Naive thymus-derived CD4-positive, alpha-beta T cell (primary cell): ENCODE results near the gene PERM1. TPM values are rescaled to one million over a fixed set of nuclear protein-coding genes. Genes with fewer than 3 reads are reported as not detected.

Source experiments
- ATAC-seq: fragments of 150-1000 bp; cut with Tn5 transposase; 2 replicates; pipeline ENCODE4 v1.10.0; 2021; ENCODE audit warnings: mild to moderate bottlenecking, moderate library complexity
- CTCF ChIA-PET: fragments of 350-600 bp; sonication (Branson Sonifier 250); formaldehyde crosslinking; loops from one replicate; lab custom pipeline; 2021; ENCODE audit warnings: antibody characterized with exemption; lab: Charles Lee
- POLR2A ChIA-PET: fragments of 350-600 bp; sonication (Branson Sonifier 250); formaldehyde crosslinking; loops from one replicate; lab custom pipeline; 2021; ENCODE audit warnings: antibody characterized with exemption, inconsistent platforms; lab: Charles Lee
- DNase-seq, 9 donors: peaks; one replicate each; pipeline versions ENCODE4 v3.0.0 to v3.0.0-alpha.2; 2020 to 2022; ENCODE audit warnings: mixed read lengths in 1 of 9
- H3K27ac ChIP-seq: one replicate; pipeline ENCODE4 v1.7.0; 2013; ENCODE audit warnings: mild to moderate bottlenecking, low read depth, low read length, moderate library complexity
- H3K27me3 ChIP-seq, 2 donors: one replicate each; pipeline ENCODE4 v1.7.0; 2013; ENCODE audit warnings: low read length in 2 of 2, mild to moderate bottlenecking in 2 of 2, moderate library complexity in 2 of 2; ENCODE audit not compliant: control insufficient read depth in 2 of 2, insufficient read depth in 2 of 2
- H3K36me3 ChIP-seq, 3 experiments: 1 replicate in 2 of 3; 2 replicates in 1 of 3; pipeline ENCODE4 v1.7.0; 2013; ENCODE audit warnings: low read length in 3 of 3, mild to moderate bottlenecking in 3 of 3, moderate library complexity in 1 of 3; ENCODE audit not compliant: insufficient read depth in 3 of 3, control insufficient read depth in 2 of 3
- H3K4me1 ChIP-seq, 2 donors: one replicate each; pipeline ENCODE4 v1.7.0; 2013; ENCODE audit warnings: low read length in 2 of 2, mild to moderate bottlenecking in 2 of 2, moderate library complexity in 1 of 2; ENCODE audit not compliant: control insufficient read depth in 2 of 2, insufficient read depth in 2 of 2
- H3K4me3 ChIP-seq: 2 replicates; pipeline ENCODE4 v1.7.0; 2013; ENCODE audit warnings: mild to moderate bottlenecking, low read length
- H3K9me3 ChIP-seq, 3 experiments: 1 replicate in 2 of 3; 2 replicates in 1 of 3; pipeline ENCODE4 v1.7.0; 2013; ENCODE audit warnings: low read length in 3 of 3; ENCODE audit not compliant: control insufficient read depth in 2 of 3
- H3K27ac Mint-ChIP-seq, 9 donors: one replicate each; pipeline ENCODE4 v1.8.0; 2020 to 2022; ENCODE audit warnings: mixed read lengths in 9 of 9, mild to moderate bottlenecking in 8 of 9, moderate library complexity in 5 of 9, inconsistent platforms in 2 of 9
- H3K27me3 Mint-ChIP-seq, 5 donors: one replicate each; pipeline ENCODE4 v1.8.0; 2021 to 2022; ENCODE audit warnings: mixed read lengths in 5 of 5, mild to moderate bottlenecking in 1 of 5
- H3K36me3 Mint-ChIP-seq, 5 donors: one replicate each; pipeline ENCODE4 v1.8.0; 2020 to 2022; ENCODE audit warnings: mixed read lengths in 5 of 5, mild to moderate bottlenecking in 3 of 5, inconsistent platforms in 1 of 5
- H3K4me1 Mint-ChIP-seq, 7 donors: one replicate each; pipeline ENCODE4 v1.8.0; 2020 to 2022; ENCODE audit warnings: mixed read lengths in 7 of 7, mild to moderate bottlenecking in 3 of 7, inconsistent platforms in 1 of 7
- H3K4me3 Mint-ChIP-seq, 10 donors: one replicate each; pipeline ENCODE4 v1.8.0; 2020 to 2022; ENCODE audit warnings: mild to moderate bottlenecking in 10 of 10, mixed read lengths in 10 of 10, moderate library complexity in 6 of 10, inconsistent platforms in 2 of 10
- H3K9me3 Mint-ChIP-seq, 11 donors: one replicate each; pipeline ENCODE4 v1.8.0; 2020 to 2022; ENCODE audit warnings: mixed read lengths in 11 of 11, mild to moderate bottlenecking in 4 of 11, inconsistent platforms in 1 of 11, moderate library complexity in 1 of 11
- intact Hi-C, 2 donors: fragments of 100-400 bp; cut with micrococcal nuclease; formaldehyde crosslinking; loops; one replicate each; pipeline ENCODE4 v1.15.1; 2023
- polyA plus RNA-seq, 2 donors: library from polyadenylated mRNA; unstranded; fragments of 300-500 nt; fragmentation: Illumina TruSeq; gene quantifications; one replicate each; pipeline ENCODE4 v1.2.3, GENCODE V29; 2021
- total RNA-seq, 6 experiments: library from RNA in 5 of 6; stranded (reverse) in 5 of 6; gene quantifications; 1 replicate in 5 of 6; 2 replicates in 1 of 6; pipeline ENCODE4 v1.2.3 and lab custom pipeline; 2021 to 2026

PERM1 gene
- total and polyA plus RNA-seq, 7 experiments from 2014 or later: not detected

DNA sequence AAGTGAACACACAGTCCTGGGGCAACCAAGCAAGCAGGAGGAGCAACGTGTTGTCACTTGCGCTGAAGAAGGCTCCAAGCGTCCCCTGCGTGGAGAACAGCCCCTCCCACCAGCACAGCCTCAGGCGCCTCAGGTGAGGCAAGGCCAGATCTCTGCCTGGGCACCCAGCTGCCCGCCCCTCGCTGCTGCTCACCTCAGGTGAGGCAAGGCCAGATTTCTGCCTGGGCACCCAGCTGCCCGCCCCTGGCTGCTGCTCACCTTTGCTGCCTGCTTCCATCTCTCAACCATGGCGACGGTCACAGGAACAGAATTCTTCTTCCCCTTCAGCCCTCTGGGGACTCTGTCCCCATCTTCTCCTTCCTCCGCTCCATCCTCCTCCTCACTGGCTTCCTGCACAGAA lies 25.3 kb downstream of the PERM1 start:
- no peak overlapping the region for H3K27ac Mint-ChIP-seq
- DNase-seq (no peak), ATAC-seq (no peak)
- H3K36me3 Mint-ChIP-seq: peaks cover 9 to 25% (median 10%) of the 10 kb centered on the region in 5 donors
- H3K36me3 ChIP-seq: peaks cover 0 to 60% (median 25%) of the 10 kb centered on the region in 3 experiments
- intact Hi-C loops: no loop called here
- H3K4me3 ChIP-seq: no peak overlapping the region
- ChIA-PET CTCF (no interaction called here), POLR2A (no interaction called here)
- no peaks in the 10 kb centered on the region for H3K9me3 Mint-ChIP-seq
- peaks cover 0 to 2% (median 0%) of the 10 kb centered on the region in 5 donors for H3K27me3 Mint-ChIP-seq
- peaks cover 8 to 12% of the 10 kb centered on the region in 2 donors for H3K4me1 ChIP-seq
- peaks cover 12 to 26% (median 21%) of the 10 kb centered on the region in 7 donors for H3K4me1 Mint-ChIP-seq
- no peaks in the 10 kb centered on the region for H3K9me3 ChIP-seq
- no peak overlapping the region for H3K27ac ChIP-seq
- no peaks in the 10 kb centered on the region for H3K27me3 ChIP-seq
- H3K4me3 Mint-ChIP-seq: peak overlapping the region in 4 of 10 donors; percentile 13 to 89 (median 34)

DNA sequence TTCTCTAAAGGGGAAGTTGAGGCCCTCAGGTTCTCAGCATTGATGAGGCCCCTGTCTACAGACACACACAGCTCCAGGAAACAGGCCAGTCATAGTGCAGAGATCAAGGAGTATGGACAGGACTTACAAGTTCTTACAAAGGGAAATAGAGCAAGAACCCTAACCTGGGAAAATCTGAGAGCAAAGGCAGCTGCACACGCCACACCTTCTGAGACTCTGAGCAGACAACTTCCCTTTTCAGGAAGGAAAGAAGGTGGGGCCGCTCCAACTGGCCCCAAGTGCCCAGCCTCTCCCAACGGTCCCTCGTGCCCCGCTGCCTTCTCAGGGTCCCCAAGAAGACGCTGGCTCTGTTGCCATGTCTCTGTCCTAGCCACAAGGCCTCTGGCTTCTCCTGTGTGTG lies 26.4 kb downstream of the PERM1 start:
- Histone ChIP-seq H3K27ac (no peak overlapping the region), H3K36me3 (peaks cover 0 to 72% (median 27%) of the 10 kb centered on the region in 3 experiments), H3K27me3 (no peaks in the 10 kb centered on the region), H3K9me3 (no peaks in the 10 kb centered on the region), H3K4me3 (no peak overlapping the region), H3K4me1 (peaks cover 8 to 12% of the 10 kb centered on the region in 2 donors)
- peaks cover 0 to 2% (median 0%) of the 10 kb centered on the region in 5 donors for H3K27me3 Mint-ChIP-seq
- H3K4me1 Mint-ChIP-seq: peaks cover 14 to 26% (median 20%) of the 10 kb centered on the region in 7 donors
- no peaks in the 10 kb centered on the region for H3K9me3 Mint-ChIP-seq
- peak overlapping the region in 1 of 10 donors; percentile 34 for H3K4me3 Mint-ChIP-seq
- DNase-seq (no peak), ATAC-seq (no peak)
- CTCF ChIA-PET: no interaction called here
- peaks cover 10 to 32% (median 14%) of the 10 kb centered on the region in 5 donors for H3K36me3 Mint-ChIP-seq
- H3K27ac Mint-ChIP-seq: no peak overlapping the region
- intact Hi-C loops: no loop called here
- POLR2A ChIA-PET: interaction anchor here (0.6 kb wide), 1 partner anchor 15 kb away, joined by 3 read pairs; no protein-coding TSS in a partner anchor

DNA sequence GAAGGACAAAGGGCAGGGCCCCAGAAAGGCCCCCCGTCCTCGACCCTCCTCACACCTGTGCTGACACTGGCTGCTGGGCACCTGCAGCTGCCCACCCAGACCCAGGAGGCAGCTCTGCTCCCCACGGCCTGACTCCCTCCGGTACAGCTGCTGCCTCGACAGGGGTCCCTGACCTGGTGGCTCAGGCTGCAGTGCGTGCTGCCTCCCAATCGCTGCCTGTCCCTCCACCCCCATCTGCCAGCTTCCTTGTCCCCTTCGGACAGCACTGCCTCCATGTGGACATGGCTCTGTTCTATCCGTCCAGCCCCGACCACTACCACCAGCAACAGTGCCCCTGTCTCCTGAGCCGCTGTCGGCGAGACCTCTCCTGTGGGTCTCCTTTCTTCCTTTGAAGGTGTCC lies 27.0 kb downstream of the PERM1 start:
- no peak overlapping the region for H3K4me3 ChIP-seq
- H3K4me1 ChIP-seq: peaks cover 8 to 12% of the 10 kb centered on the region in 2 donors
- peaks cover 0 to 77% (median 32%) of the 10 kb centered on the region in 3 experiments for H3K36me3 ChIP-seq
- Mint-ChIP-seq H3K27ac (no peak overlapping the region), H3K27me3 (no peaks in the 10 kb centered on the region), H3K4me3 (no peak overlapping the region), H3K9me3 (no peaks in the 10 kb centered on the region), H3K4me1 (peaks cover 13 to 26% (median 20%) of the 10 kb centered on the region in 7 donors), H3K36me3 (peaks cover 10 to 38% (median 17%) of the 10 kb centered on the region in 5 donors)
- H3K27ac ChIP-seq: no peak overlapping the region
- no peak for DNase-seq
- POLR2A ChIA-PET: interaction anchor here (0.6 kb wide), 1 partner anchor 14 kb away, joined by 3 read pairs; no protein-coding TSS in a partner anchor
- intact Hi-C loops: no loop called here
- H3K27me3 ChIP-seq: no peaks in the 10 kb centered on the region
- H3K9me3 ChIP-seq: no peaks in the 10 kb centered on the region
- ATAC-seq: no peak
- CTCF ChIA-PET: no interaction called here

DNA sequence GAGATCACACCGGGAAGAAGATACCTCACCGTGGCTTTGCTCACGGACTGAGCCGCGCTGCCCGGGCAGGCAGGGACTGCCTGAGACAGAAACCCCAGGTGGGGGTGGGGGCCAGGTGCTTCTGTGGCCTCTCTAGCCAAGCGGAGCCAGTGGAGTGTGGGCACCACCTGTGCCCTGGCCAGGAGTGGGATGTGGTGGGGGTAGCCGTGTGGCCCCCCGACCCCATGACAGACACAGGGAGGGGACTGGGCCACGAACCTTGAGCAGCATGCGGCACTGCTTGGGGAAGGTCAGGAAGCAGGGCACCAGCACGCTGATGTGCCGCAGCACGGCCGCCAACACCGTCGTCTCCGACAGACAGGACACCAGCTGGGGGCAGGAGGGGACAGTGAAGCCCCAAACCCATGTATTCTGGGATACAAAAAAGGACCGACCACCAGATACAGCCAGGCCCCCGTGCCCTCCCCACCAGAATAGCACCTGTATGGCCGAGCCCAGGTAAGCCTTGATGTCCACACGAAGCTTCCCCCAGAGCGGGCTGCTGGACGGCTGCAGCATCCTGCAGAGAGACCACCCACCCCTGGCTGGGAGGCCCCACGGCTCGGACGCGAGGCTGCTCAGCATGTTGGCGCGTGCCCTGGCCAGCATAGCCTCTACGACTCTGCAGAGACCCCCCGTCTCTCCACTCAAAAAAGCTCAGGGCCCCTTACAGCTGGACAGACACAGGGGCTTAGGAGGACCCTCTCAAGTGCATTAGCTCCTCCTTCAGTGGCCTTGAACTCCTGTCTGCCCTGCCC lies 28.2 kb downstream of the PERM1 start:
- no peak overlapping the region for H3K4me3 Mint-ChIP-seq
- no peaks in the 10 kb centered on the region for H3K27me3 Mint-ChIP-seq
- no peaks in the 10 kb centered on the region for H3K9me3 Mint-ChIP-seq
- intact Hi-C loops: no loop called here
- no peak for DNase-seq
- Histone ChIP-seq H3K4me3 (no peak overlapping the region), H3K27me3 (no peaks in the 10 kb centered on the region), H3K9me3 (no peaks in the 10 kb centered on the region), H3K27ac (no peak overlapping the region), H3K4me1 (peaks cover 8 to 12% of the 10 kb centered on the region in 2 donors), H3K36me3 (peaks cover 0 to 85% (median 35%) of the 10 kb centered on the region in 3 experiments)
- CTCF ChIA-PET: no interaction called here
- no peak for ATAC-seq
- no peak overlapping the region for H3K27ac Mint-ChIP-seq
- H3K36me3 Mint-ChIP-seq: peaks cover 13 to 47% (median 20%) of the 10 kb centered on the region in 5 donors
- peaks cover 13 to 26% (median 20%) of the 10 kb centered on the region in 7 donors for H3K4me1 Mint-ChIP-seq
- POLR2A ChIA-PET: no interaction called here

DNA sequence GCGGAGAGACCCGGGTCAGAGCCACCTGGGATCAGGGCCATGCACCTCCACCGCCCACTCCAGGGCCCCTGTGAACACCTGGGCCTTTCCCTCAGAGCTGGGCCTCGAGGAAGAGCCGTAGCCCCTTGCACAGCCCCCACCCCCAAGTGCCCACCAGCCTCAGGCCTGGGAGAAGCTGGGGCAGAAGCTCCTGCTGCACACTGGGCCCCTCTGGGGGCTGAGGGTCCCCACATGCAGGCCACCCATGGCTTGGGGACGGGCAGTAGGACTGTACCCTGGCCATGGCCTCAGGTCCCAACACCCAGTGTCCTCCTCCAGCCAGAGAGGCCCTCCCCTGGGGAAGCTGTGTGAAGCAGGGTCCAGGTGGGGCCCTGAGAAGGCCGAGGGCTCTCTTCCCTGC lies 29.3 kb downstream of the PERM1 start:
- Histone ChIP-seq H3K4me1 (peaks cover 2 to 3% of the 10 kb centered on the region in 2 donors), H3K27ac (no peak overlapping the region), H3K36me3 (peaks cover 0 to 95% (median 35%) of the 10 kb centered on the region in 3 experiments), H3K27me3 (no peaks in the 10 kb centered on the region), H3K9me3 (no peaks in the 10 kb centered on the region), H3K4me3 (no peak overlapping the region)
- H3K27me3 Mint-ChIP-seq: no peaks in the 10 kb centered on the region
- peaks cover 4 to 15% (median 9%) of the 10 kb centered on the region in 7 donors for H3K4me1 Mint-ChIP-seq
- DNase-seq (no peak), ATAC-seq (no peak)
- ChIA-PET CTCF (no interaction called here), POLR2A (interaction anchor here (1.0 kb wide), 1 partner anchor 9 kb away, joined by 3 read pairs; no protein-coding TSS in a partner anchor)
- H3K4me3 Mint-ChIP-seq: no peak overlapping the region
- intact Hi-C loops: no loop called here
- H3K27ac Mint-ChIP-seq: no peak overlapping the region
- no peaks in the 10 kb centered on the region for H3K9me3 Mint-ChIP-seq
- peaks cover 14 to 47% (median 18%) of the 10 kb centered on the region in 5 donors for H3K36me3 Mint-ChIP-seq

DNA sequence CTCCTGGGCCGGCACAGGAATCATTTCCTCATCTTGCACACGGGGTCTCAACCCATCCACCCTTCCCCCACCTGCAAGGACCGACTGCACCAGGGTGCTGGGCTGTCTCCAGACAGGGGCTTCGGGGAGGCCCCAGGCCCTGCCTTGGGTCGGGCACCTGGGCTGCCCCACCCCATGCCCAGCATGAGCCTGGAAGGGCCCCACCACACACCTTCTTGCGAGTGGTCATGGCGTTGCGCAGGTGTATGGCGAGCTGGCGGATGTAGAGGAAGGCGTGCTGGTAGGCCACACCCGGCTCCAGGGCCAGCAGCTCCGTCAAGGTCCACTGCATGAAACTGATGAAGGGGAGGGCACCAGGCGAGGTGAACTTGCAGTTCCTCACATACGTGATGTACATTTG lies 29.7 kb downstream of the PERM1 start:
- Histone ChIP-seq H3K4me3 (no peak overlapping the region), H3K9me3 (no peaks in the 10 kb centered on the region), H3K4me1 (no peaks in the 10 kb centered on the region), H3K27me3 (no peaks in the 10 kb centered on the region), H3K36me3 (peaks cover 0 to 99% (median 35%) of the 10 kb centered on the region in 3 experiments), H3K27ac (no peak overlapping the region)
- H3K4me3 Mint-ChIP-seq: no peak overlapping the region
- peaks cover 0 to 11% (median 5%) of the 10 kb centered on the region in 7 donors for H3K4me1 Mint-ChIP-seq
- ChIA-PET CTCF (no interaction called here), POLR2A (interaction anchor here (1.0 kb wide), 1 partner anchor 9 kb away, joined by 3 read pairs; no protein-coding TSS in a partner anchor)
- intact Hi-C loops: no loop called here
- H3K27ac Mint-ChIP-seq: no peak overlapping the region
- peaks cover 14 to 49% (median 16%) of the 10 kb centered on the region in 5 donors for H3K36me3 Mint-ChIP-seq
- no peaks in the 10 kb centered on the region for H3K9me3 Mint-ChIP-seq
- no peaks in the 10 kb centered on the region for H3K27me3 Mint-ChIP-seq
- DNase-seq (no peak), ATAC-seq (no peak)
